A549 (cell line): ENCODE measurements around the gene RNF38. TPM values are rescaled to one million over a fixed set of nuclear protein-coding genes. Genes with fewer than 3 reads are reported as not detected.

Experiments used
- ATAC-seq, 2 experiments: fragments of 200-7000 bp in 1 of 2; fragments of >200 bp in 1 of 2; cut with Nextera tagmentation in 1 of 2; cut with Tn5 transposase in 1 of 2; 3 replicates each; pipeline versions ENCODE4 v1.8.0 to v1.9.1; 2018 to 2020; ENCODE audit warnings: mild to moderate bottlenecking in 1 of 2, moderate library complexity in 1 of 2
- CTCF ChIA-PET: fragments of 300-600 bp; sonication (Branson Sonifier 250); formaldehyde crosslinking; extraction: SDS; loops from one replicate; lab custom pipeline; 2021; ENCODE audit warnings: antibody characterized with exemption, inconsistent platforms; lab: Yijun Ruan, JAX
- POLR2A ChIA-PET: fragments of 350-600 bp; formaldehyde crosslinking; extraction: SDS; loops from one replicate; lab custom pipeline; 2021; ENCODE audit warnings: antibody characterized with exemption, inconsistent platforms; lab: Yijun Ruan, JAX
- DNase-seq, 2 experiments: peaks; one replicate each; pipeline versions ENCODE4 v3.0.0 to v3.0.0-alpha.2; 2011 to 2016; ENCODE audit warnings: low read depth in 1 of 2, low spot score in 1 of 2
- FAIRE-seq: peaks from 2 replicates; lab custom pipeline; 2011; peaks lifted over from hg19 to GRCh38; lab: Jason Lieb, UNC
- H3K27ac ChIP-seq, 2 experiments: fragments of >200 bp; sonication (Bioruptor Twin); formaldehyde crosslinking; 3 replicates each; pipeline ENCODE4 v1.5.1; 2016 to 2017
- H3K4me1 ChIP-seq: fragments of >200 bp; sonication (Bioruptor Twin); formaldehyde crosslinking; 3 replicates; pipeline ENCODE4 v1.6.1; 2016
- H3K4me2 ChIP-seq: fragments of >200 bp; sonication (Bioruptor Twin); formaldehyde crosslinking; 3 replicates; pipeline ENCODE4 v1.6.1; 2016
- H3K4me3 ChIP-seq: fragments of >200 bp; sonication (Bioruptor Twin); formaldehyde crosslinking; 3 replicates; pipeline ENCODE4 v1.5.1; 2016
- H3K9me3 ChIP-seq: fragments of >200 bp; sonication (Bioruptor Twin); formaldehyde crosslinking; 3 replicates; pipeline ENCODE4 v1.6.1; 2016
- BCL3 ChIP-seq: fragments of >200 bp; sonication (Bioruptor Twin); formaldehyde crosslinking; IDR thresholded peaks from 3 replicates; pipeline ENCODE4 v1.6.1; 2016
- CBX2 ChIP-seq: fragments of 200-600 bp; sonication (generic); IDR thresholded peaks from 2 replicates; pipeline ENCODE4 v1.6.1; 2016; ENCODE audit warnings: low read depth, mild to moderate bottlenecking, borderline replicate concordance
- CHD4 ChIP-seq: fragments of 200-600 bp; sonication (generic); IDR thresholded peaks from 2 replicates; pipeline ENCODE4 v1.6.1; 2016; ENCODE audit warnings: antibody characterized with exemption, mild to moderate bottlenecking, borderline replicate concordance
- EHMT2 ChIP-seq: fragments of 200-600 bp; sonication (generic); IDR thresholded peaks from 2 replicates; pipeline ENCODE4 v1.6.1; 2016; ENCODE audit warnings: antibody characterized with exemption, low read depth, mild to moderate bottlenecking, moderate library complexity
- EP300 ChIP-seq, 2 experiments: fragments of >200 bp; sonication (Bioruptor Twin); formaldehyde crosslinking; IDR thresholded peaks; 2 replicates in 1 of 2; 3 replicates in 1 of 2; pipeline ENCODE4 v1.6.1; 2016 to 2017
- FOSL2 ChIP-seq, 2 experiments: fragments of 450-650 bp in 1 of 2; fragments of >200 bp in 1 of 2; sonication (Bioruptor Twin) in 1 of 2; formaldehyde crosslinking; IDR thresholded peaks; 2 replicates each; pipeline versions ENCODE4 v1.5.0 to v1.6.1; 2016 to 2020; ENCODE audit warnings: mild to moderate bottlenecking in 1 of 2, moderate library complexity in 1 of 2
- HOXB13 ChIP-seq: fragments of 250-450 bp; sonication (Bioruptor Pico); IDR thresholded peaks from 2 replicates; pipeline ENCODE4 v1.5.0; 2020; ENCODE audit warnings: low read depth, mild to moderate bottlenecking, moderate library complexity
- HOXB5 ChIP-seq: fragments of 250-450 bp; sonication (Bioruptor Pico); IDR thresholded peaks from 2 replicates; pipeline ENCODE4 v1.5.0; 2020; ENCODE audit warnings: mild to moderate bottlenecking, moderate library complexity
- JUN ChIP-seq, 2 experiments: fragments of >200 bp; sonication (Bioruptor Twin); formaldehyde crosslinking; IDR thresholded peaks; 2 replicates in 1 of 2; 3 replicates in 1 of 2; pipeline ENCODE4 v1.6.1; 2016 to 2017
- KDM5A ChIP-seq: fragments of 200-600 bp; sonication (generic); IDR thresholded peaks from 2 replicates; pipeline ENCODE4 v1.6.1; 2016; ENCODE audit warnings: antibody characterized with exemption, mild to moderate bottlenecking
- NPAS2 ChIP-seq: fragments of 250-450 bp; sonication (Bioruptor Pico); IDR thresholded peaks from 2 replicates; pipeline ENCODE4 v1.8.0; 2022; ENCODE audit warnings: mild to moderate bottlenecking, moderate library complexity, borderline replicate concordance
- RAD21 ChIP-seq, 2 experiments: fragments of >200 bp in 1 of 2; sonication (Bioruptor Twin) in 1 of 2; formaldehyde crosslinking in 1 of 2; IDR thresholded peaks in 1 of 2; conservative IDR thresholded peaks in 1 of 2; 2 replicates in 1 of 2; 3 replicates in 1 of 2; pipeline ENCODE4 v1.6.1; 2012 to 2018; ENCODE audit warnings: inconsistent platforms in 1 of 2
- REST ChIP-seq: fragments of 200-600 bp; sonication (generic); IDR thresholded peaks from 2 replicates; pipeline ENCODE4 v1.6.1; 2016; ENCODE audit warnings: antibody characterized with exemption, mild to moderate bottlenecking, moderate library complexity
- RFX5 ChIP-seq: fragments of 450-650 bp; IDR thresholded peaks from 2 replicates; pipeline ENCODE4 v1.7.1; 2014; ENCODE audit warnings: antibody characterized with exemption, mild to moderate bottlenecking, moderate library complexity
- RNF2 ChIP-seq: fragments of 200-600 bp; sonication (generic); IDR thresholded peaks from 2 replicates; pipeline ENCODE4 v1.6.1; 2016; ENCODE audit warnings: low read depth, mild to moderate bottlenecking, antibody characterized with exemption, moderate library complexity, borderline replicate concordance
- SMC3 ChIP-seq: fragments of >200 bp; sonication (Bioruptor Twin); formaldehyde crosslinking; IDR thresholded peaks from 3 replicates; pipeline ENCODE4 v1.6.1; 2018; ENCODE audit warnings: inconsistent platforms
- ZC3H11A ChIP-seq: fragments of 450-650 bp; IDR thresholded peaks from 2 replicates; pipeline ENCODE4 v1.6.1; 2014; ENCODE audit warnings: antibody characterized with exemption, mild to moderate bottlenecking
- ZFP36 ChIP-seq: fragments of 450-650 bp; IDR thresholded peaks from 2 replicates; pipeline ENCODE4 v1.6.1; 2014; ENCODE audit warnings: borderline replicate concordance; ENCODE audit not compliant: partially characterized antibody
- ZSCAN20 ChIP-seq: fragments of 250-450 bp; sonication (Bioruptor Pico); IDR thresholded peaks from 2 replicates; pipeline ENCODE4 v1.8.0; 2022; ENCODE audit warnings: mild to moderate bottlenecking, moderate library complexity
- WGBS: methylation state at CpG from one replicate; pipeline ENCODE4 v1.1.6; 2017; ENCODE audit errors: missing lambda C conversion rate; 5-methylcytosine and 5-hydroxymethylcytosine counted together
- polyA plus RNA-seq, 4 experiments: library from polyadenylated mRNA; depleted of rRNA in 3 of 4; stranded (reverse); fragments of >200 nt; fragmentation: RNase III in 1 of 4; extraction: RNeasy Plus Mini Kit Qiagen cat#74134 plus additional on column Dnase treatment in 1 of 4; gene quantifications; 2 replicates in 3 of 4; 3 replicates in 1 of 4; pipeline ENCODE4 v1.2.3, GENCODE V29; 2011 to 2017
- TF ChIP-seq, protein P1 (sequence below): fragments of >200 bp; sonication (Bioruptor Twin); formaldehyde crosslinking; IDR thresholded peaks from 2 replicates; pipeline ENCODE4 v1.6.1; 2016
- TF ChIP-seq, protein P2 (sequence below): fragments of 150-350 bp; IDR thresholded peaks from 2 replicates; pipeline ENCODE4 v1.6.1; 2014; ENCODE audit warnings: low read depth, mild to moderate bottlenecking, low read length
- TF ChIP-seq, protein P3 (sequence below): fragments of 250-450 bp; sonication (Bioruptor Pico); IDR thresholded peaks from 2 replicates; pipeline ENCODE4 v1.5.0; 2021; ENCODE audit warnings: mild to moderate bottlenecking, moderate library complexity, borderline replicate concordance

The RNF38 gene
- polyA plus RNA-seq, 2 of the 4 experiments (the other 2 are of a cell fraction): 8.7 to 13.2 TPM

GRCh38 chr9:36443581-36443980, 43.5 kb upstream of the RNF38 start:
- POLR2A ChIA-PET: no interaction called here
- Histone ChIP-seq H3K4me3 (no peak overlapping the region), H3K4me1 (peaks cover 4% of the 10 kb centered on the region; the same call in 1 of the 3 replicates), H3K27ac (no peak overlapping the region), H3K4me2 (no peak overlapping the region), H3K9me3 (no peaks in the 10 kb centered on the region)
- 70% methylated on average over 4 of the region's 4 CpGs for WGBS
- no peak for DNase-seq
- FAIRE-seq: peak; percentile 70
- CTCF ChIA-PET: interaction anchor here (1.5 to 22.2 kb wide), 4 partner anchors 12 to 113 kb away, joined by 3 to 437 read pairs (median 8); no protein-coding TSS in a partner anchor
- TF ChIP-seq, protein P1, sequence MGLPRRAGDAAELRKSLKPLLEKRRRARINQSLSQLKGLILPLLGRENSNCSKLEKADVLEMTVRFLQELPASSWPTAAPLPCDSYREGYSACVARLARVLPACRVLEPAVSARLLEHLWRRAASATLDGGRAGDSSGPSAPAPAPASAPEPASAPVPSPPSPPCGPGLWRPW: no peak
- TF ChIP-seq ZSCAN20: no peak
- no peak for ATAC-seq

DNA sequence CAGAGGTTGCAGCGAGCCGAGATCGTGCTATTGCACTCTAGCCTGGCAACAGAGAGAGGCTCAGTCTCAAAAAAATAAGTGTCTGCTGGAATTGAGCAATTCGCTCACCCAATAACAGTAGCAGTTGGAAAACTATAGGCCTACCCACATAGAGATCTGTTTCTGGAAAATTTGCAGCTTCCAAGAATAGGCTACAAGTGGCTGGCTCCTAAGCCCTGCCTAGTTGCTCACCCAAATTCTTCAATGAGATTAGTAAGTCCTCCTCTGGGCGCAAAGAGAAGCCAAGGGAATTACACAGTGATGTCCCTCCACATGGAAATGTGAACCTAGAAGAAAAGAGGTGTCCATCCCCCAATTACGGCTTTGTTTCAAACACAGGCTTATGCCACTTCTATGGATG, 42.6 kb upstream of the RNF38 start:
- TF ChIP-seq HOXB5 (CRISPR knock-in tag) (no peak), CHD4 (no peak), HOXB13 (CRISPR knock-in tag) (no peak), RNF2 (no peak), BCL3 (no peak), ZFP36 (no peak), EHMT2 (no peak), RAD21 (conservative IDR thresholded peaks at IDR 0.05 in 1 of 2, IDR thresholded peaks at IDR 0.05 in 1 of 2) (no peak)
- TF ChIP-seq, protein P2, sequence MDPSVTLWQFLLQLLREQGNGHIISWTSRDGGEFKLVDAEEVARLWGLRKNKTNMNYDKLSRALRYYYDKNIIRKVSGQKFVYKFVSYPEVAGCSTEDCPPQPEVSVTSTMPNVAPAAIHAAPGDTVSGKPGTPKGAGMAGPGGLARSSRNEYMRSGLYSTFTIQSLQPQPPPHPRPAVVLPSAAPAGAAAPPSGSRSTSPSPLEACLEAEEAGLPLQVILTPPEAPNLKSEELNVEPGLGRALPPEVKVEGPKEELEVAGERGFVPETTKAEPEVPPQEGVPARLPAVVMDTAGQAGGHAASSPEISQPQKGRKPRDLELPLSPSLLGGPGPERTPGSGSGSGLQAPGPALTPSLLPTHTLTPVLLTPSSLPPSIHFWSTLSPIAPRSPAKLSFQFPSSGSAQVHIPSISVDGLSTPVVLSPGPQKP: no peak
- FAIRE-seq (no peak), ATAC-seq (no peak), DNase-seq (no peak)
- WGBS: 94% methylated on average over 6 of the region's 6 CpGs
- Histone ChIP-seq H3K4me2 (no peak overlapping the region), H3K4me3 (no peak overlapping the region), H3K4me1 (no peaks in the 10 kb centered on the region), H3K27ac (no peak overlapping the region), H3K9me3 (no peaks in the 10 kb centered on the region)
- ChIA-PET CTCF (interaction anchor here (1.8 to 22.2 kb wide), 5 partner anchors 8 to 113 kb away, joined by 5 to 437 read pairs (median 12); no protein-coding TSS in a partner anchor), POLR2A (no interaction called here)

GRCh38 chr9:36441966-36442365, 41.9 kb upstream of the RNF38 start:
- FAIRE-seq (no peak), ATAC-seq (no peak), DNase-seq (no peak)
- H3K4me2 ChIP-seq: no peak overlapping the region
- no peak overlapping the region for H3K4me3 ChIP-seq
- TF ChIP-seq REST: no peak
- TF ChIP-seq RFX5: no peak
- no peak for TF ChIP-seq SMC3
- TF ChIP-seq CBX2: no peak
- TF ChIP-seq, protein P3, sequence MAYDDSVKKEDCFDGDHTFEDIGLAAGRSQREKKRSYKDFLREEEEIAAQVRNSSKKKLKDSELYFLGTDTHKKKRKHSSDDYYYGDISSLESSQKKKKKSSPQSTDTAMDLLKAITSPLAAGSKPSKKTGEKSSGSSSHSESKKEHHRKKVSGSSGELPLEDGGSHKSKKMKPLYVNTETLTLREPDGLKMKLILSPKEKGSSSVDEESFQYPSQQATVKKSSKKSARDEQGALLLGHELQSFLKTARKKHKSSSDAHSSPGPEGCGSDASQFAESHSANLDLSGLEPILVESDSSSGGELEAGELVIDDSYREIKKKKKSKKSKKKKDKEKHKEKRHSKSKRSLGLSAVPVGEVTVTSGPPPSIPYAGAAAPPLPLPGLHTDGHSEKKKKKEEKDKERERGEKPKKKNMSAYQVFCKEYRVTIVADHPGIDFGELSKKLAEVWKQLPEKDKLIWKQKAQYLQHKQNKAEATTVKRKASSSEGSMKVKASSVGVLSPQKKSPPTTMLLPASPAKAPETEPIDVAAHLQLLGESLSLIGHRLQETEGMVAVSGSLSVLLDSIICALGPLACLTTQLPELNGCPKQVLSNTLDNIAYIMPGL (CRISPR knock-in tag): no peak
- no peak for TF ChIP-seq FOSL2 (IDR thresholded peaks at IDR 0.05)
- no peak for TF ChIP-seq FOSL2 (CRISPR knock-in tag; IDR thresholded peaks at IDR 0.05)
- no peak for TF ChIP-seq NPAS2
- TF ChIP-seq ZC3H11A: no peak
- TF ChIP-seq JUN (IDR thresholded peaks at IDR 0.05): no peak
- TF ChIP-seq EP300 (IDR thresholded peaks at IDR 0.05): no peak
- no peak for TF ChIP-seq KDM5A
- no peaks in the 10 kb centered on the region for H3K9me3 ChIP-seq
- H3K27ac ChIP-seq: no peak overlapping the region
- no peaks in the 10 kb centered on the region for H3K4me1 ChIP-seq
- POLR2A ChIA-PET: no interaction called here
- CTCF ChIA-PET: interaction anchor here (1.8 to 22.2 kb wide), 5 partner anchors 8 to 114 kb away, joined by 5 to 437 read pairs (median 12); no protein-coding TSS in a partner anchor
- WGBS: 80% methylated on average over 2 of the region's 2 CpGs
